Fibroblast of the aortic adventitia (primary cell): ENCODE results near the gene AUTS2. TPM values are rescaled to one million over a fixed set of nuclear protein-coding genes. Genes with fewer than 3 reads are reported as not detected.

Source experiments
- DNase-seq: peaks from one replicate; pipeline ENCODE4 v3.0.0-alpha.2; 2010; ENCODE audit warnings: low read depth
- H3K4me3 ChIP-seq: 2 replicates; pipeline ENCODE4 v1.5.1; 2011; ENCODE audit warnings: low read depth, mild to moderate bottlenecking, control low read depth, low read length, moderate library complexity
- CTCF ChIP-seq: IDR thresholded peaks from 2 replicates; pipeline ENCODE4 v1.5.1; 2011; ENCODE audit warnings: mild to moderate bottlenecking, low read length, control low read depth, inconsistent platforms; ENCODE audit not compliant: insufficient read depth
- total RNA-seq: library from RNA; depleted of rRNA; stranded (reverse); fragments of >200 nt; gene quantifications from 2 replicates; pipeline ENCODE4 v1.2.3, GENCODE V29; 2012; ENCODE audit warnings: low replicate concordance

The AUTS2 gene
- total RNA-seq, 1 donor: 10.7 TPM

- peak; percentile 87 for DNase-seq
- no peak for TF ChIP-seq CTCF
- no peak overlapping the region for H3K4me3 ChIP-seq
Observed at GRCh38 chr7:70704831-70705346, 1106.6 kb downstream of the AUTS2 start.

- no peak for DNase-seq
- no peak overlapping the region for H3K4me3 ChIP-seq
- no peak for TF ChIP-seq CTCF
Observed at GRCh38 chr7:70706204-70706603, 1107.9 kb downstream of the AUTS2 start.

GRCh38 chr7:70706698-70707097 lies 1108.4 kb downstream of the AUTS2 start:
- TF ChIP-seq CTCF: no peak
- no peak overlapping the region for H3K4me3 ChIP-seq
- no peak for DNase-seq

- TF ChIP-seq CTCF: no peak
- DNase-seq: no peak
- H3K4me3 ChIP-seq: no peak overlapping the region
Observed at GRCh38 chr7:70707823-70708243, 1109.6 kb downstream of the AUTS2 start.

- no peak for TF ChIP-seq CTCF
- no peak overlapping the region for H3K4me3 ChIP-seq
- peak; percentile 85 for DNase-seq
Observed at GRCh38 chr7:70710011-70710480, 1111.8 kb downstream of the AUTS2 start.

GRCh38 chr7:70710651-70711050 lies 1112.4 kb downstream of the AUTS2 start:
- no peak overlapping the region for H3K4me3 ChIP-seq
- TF ChIP-seq CTCF: no peak

GRCh38 chr7:70711452-70711851 lies 1113.2 kb downstream of the AUTS2 start:
- no peak overlapping the region for H3K4me3 ChIP-seq
- TF ChIP-seq CTCF: no peak
- DNase-seq: no peak

More at GRCh38 chr7:70710651-70711050, 1112.4 kb downstream of the AUTS2 start:
- DNase-seq: peak; percentile 14
